ENCODE measurements around the gene WBP1L.

DNA sequence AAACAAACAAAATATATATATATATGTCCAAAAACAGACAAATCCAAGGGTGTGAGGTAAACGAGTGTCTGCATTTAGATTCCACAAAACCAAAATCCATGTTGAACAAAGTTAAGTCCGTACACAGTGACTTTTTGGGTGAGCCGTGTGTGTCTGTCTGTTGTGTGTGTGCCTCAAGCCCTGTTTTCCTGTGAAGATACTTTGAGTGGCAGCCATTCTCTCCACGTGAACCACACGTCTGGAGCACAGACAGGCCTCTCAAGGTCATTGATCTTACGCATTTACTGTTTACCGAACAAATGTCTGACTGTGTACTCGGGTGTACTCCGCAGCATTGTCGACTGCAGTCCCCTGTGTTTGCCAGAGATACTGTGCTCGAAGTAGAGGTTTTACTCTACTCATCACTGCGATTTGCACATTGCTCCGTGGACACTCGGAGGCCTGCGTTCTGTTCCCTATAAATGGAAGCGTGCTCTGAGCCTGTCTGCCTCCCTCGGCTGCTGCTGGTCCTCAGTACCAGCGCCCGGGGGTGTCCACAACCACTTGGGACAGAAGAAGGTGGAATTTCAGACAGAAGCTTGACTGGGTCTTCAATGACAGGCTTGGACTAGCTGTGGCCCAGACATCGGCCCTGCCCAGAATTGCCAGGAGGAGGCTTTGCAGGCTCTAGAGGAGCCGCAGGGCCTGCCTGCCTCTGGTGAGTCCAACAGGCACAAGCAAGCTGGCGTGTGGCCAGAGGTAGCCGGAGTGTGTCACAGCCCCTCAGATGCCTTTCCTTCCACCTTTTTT is 71.3 kb downstream of the WBP1L start:
- TF ChIP-seq, protein P1, sequence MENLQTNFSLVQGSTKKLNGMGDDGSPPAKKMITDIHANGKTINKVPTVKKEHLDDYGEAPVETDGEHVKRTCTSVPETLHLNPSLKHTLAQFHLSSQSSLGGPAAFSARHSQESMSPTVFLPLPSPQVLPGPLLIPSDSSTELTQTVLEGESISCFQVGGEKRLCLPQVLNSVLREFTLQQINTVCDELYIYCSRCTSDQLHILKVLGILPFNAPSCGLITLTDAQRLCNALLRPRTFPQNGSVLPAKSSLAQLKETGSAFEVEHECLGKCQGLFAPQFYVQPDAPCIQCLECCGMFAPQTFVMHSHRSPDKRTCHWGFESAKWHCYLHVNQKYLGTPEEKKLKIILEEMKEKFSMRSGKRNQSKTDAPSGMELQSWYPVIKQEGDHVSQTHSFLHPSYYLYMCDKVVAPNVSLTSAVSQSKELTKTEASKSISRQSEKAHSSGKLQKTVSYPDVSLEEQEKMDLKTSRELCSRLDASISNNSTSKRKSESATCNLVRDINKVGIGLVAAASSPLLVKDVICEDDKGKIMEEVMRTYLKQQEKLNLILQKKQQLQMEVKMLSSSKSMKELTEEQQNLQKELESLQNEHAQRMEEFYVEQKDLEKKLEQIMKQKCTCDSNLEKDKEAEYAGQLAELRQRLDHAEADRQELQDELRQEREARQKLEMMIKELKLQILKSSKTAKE (CRISPR knock-in tag; IDR thresholded peaks at IDR 0.05; ENCODE audit: borderline replicate concordance): peak; percentile 91
- TF ChIP-seq SAFB2 (CRISPR knock-in tag; IDR thresholded peaks at IDR 0.05; ENCODE audit: borderline replicate concordance, low read depth): peak; percentile 69; the same call in 1 of the 2 replicates
- TF ChIP-seq, protein P2, sequence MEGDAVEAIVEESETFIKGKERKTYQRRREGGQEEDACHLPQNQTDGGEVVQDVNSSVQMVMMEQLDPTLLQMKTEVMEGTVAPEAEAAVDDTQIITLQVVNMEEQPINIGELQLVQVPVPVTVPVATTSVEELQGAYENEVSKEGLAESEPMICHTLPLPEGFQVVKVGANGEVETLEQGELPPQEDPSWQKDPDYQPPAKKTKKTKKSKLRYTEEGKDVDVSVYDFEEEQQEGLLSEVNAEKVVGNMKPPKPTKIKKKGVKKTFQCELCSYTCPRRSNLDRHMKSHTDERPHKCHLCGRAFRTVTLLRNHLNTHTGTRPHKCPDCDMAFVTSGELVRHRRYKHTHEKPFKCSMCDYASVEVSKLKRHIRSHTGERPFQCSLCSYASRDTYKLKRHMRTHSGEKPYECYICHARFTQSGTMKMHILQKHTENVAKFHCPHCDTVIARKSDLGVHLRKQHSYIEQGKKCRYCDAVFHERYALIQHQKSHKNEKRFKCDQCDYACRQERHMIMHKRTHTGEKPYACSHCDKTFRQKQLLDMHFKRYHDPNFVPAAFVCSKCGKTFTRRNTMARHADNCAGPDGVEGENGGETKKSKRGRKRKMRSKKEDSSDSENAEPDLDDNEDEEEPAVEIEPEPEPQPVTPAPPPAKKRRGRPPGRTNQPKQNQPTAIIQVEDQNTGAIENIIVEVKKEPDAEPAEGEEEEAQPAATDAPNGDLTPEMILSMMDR (CRISPR knock-in tag; IDR thresholded peaks at IDR 0.05): no peak
- TF ChIP-seq, protein P3, sequence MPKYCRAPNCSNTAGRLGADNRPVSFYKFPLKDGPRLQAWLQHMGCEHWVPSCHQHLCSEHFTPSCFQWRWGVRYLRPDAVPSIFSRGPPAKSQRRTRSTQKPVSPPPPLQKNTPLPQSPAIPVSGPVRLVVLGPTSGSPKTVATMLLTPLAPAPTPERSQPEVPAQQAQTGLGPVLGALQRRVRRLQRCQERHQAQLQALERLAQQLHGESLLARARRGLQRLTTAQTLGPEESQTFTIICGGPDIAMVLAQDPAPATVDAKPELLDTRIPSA (CRISPR knock-in tag; IDR thresholded peaks at IDR 0.05; ENCODE audit: borderline replicate concordance): no peak
- TF ChIP-seq, protein P4, sequence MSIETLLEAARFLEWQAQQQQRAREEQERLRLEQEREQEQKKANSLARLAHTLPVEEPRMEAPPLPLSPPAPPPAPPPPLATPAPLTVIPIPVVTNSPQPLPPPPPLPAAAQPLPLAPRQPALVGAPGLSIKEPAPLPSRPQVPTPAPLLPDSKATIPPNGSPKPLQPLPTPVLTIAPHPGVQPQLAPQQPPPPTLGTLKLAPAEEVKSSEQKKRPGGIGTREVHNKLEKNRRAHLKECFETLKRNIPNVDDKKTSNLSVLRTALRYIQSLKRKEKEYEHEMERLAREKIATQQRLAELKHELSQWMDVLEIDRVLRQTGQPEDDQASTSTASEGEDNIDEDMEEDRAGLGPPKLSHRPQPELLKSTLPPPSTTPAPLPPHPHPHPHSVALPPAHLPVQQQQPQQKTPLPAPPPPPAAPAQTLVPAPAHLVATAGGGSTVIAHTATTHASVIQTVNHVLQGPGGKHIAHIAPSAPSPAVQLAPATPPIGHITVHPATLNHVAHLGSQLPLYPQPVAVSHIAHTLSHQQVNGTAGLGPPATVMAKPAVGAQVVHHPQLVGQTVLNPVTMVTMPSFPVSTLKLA (IDR thresholded peaks at IDR 0.05): peak; percentile 32; the same call in 1 of the 2 replicates
